HG02852 (cell line): ENCODE measurements around the gene CCNE1.
A peak's percentile ranks its signal among the peaks of the same experiment; 100 is the strongest.

Experiments used
- ATAC-seq: cut with Tn5 transposase; IDR thresholded peaks from one replicate; pipeline ENCODE4 v1.9.1; 2021; ENCODE audit warnings: mild to moderate bottlenecking, moderate library complexity; ENCODE audit not compliant: unreplicated experiment

CCNE1 gene

GRCh38 chr19:29841559-29842367, 30.0 kb downstream of the CCNE1 start:
- ATAC-seq, result no peak

DNA sequence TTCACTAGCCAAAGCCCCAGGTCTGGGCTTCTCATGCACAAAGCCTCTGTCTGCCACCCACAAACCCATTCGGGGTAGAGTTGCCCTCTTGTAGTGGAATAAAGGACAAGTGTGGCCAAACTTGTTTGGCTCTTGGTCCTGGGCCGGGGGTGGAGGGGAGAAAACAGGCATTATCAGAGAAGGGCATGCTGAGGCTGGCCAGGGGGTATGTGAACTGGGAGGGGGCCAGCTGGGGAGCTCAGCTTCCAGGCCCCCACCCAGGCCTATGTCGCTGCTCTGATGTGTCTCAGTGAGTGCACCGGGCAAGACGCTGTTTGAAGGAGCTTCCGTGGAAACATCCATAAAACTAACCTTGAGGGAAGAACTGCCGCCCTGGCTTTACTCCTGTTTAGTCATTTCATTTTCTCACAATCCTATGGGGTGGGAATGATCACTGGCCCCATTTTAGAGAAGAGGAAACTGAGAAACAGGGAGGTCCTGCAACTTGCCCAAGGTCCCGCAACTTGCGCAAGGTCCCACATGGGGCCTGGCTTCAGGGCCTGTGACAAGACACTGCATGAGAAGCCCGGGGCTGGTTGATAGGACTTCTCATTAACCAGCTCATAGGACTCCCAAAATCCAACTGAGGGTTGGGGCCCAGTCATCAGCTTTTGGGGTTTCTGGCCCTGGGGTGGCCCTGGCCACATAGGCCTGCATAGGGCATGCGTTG, 30.8 kb downstream of the CCNE1 start:
- ATAC-seq, result no peak

GRCh38 chr19:29843180-29844051, 31.6 kb downstream of the CCNE1 start:
- no peak for ATAC-seq

- peak; percentile 69 for ATAC-seq
These were observed 33.2 kb downstream of the CCNE1 start for GRCh38 chr19:29844891-29845573.

DNA sequence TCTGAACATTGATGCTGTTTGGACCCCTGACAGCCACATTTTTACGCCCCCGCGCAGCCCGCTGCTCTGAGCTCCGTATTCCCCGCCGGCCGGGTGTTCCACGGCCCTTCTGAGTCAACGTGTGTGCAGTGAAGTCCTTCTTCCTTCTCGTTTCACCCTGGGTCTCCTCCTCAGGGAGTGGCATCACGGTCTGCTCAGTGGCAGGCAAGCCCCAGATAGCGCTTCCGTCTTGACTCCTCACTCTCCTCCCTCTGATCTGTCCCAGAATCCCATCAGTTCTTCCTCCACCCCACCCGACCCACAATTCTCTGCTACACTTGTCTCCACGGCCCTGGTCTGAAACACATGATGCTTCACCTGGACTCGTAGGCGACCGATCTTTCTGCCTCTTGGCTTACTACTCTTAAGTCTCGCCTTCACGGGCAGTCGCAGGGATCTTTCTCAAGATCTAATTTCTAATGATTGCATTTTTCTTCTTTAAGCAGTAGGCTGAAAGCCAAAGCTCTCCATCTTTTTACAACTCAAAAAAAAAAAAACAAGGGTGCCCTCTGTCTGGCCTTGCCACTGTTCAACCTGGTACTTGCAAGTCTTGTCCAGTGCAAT, 33.9 kb downstream of the CCNE1 start:
- ATAC-seq, result peak; percentile 1

DNA sequence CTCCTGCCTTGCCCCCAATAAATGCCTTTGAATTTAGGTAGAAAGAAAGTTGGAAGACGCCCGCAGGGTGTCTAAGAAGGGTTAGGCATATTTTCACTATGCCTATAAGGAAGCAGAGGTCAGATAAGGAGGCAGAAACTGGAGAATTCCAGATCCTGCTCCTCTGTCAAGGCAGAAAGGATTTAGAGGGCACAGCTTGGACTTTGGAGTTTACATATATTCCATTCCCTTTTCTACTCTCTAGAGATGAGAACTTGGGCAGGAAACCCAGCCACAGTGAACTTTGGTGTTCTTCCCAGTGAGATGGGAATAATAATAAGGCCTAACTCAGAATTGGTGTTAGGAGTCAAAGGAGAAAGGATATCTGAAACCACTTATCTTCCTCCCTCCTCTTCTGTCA, 37.4 kb downstream of the CCNE1 start:
- ATAC-seq, result no peak

GRCh38 chr19:29850482-29850881, 38.7 kb downstream of the CCNE1 start:
- ATAC-seq, result no peak

DNA sequence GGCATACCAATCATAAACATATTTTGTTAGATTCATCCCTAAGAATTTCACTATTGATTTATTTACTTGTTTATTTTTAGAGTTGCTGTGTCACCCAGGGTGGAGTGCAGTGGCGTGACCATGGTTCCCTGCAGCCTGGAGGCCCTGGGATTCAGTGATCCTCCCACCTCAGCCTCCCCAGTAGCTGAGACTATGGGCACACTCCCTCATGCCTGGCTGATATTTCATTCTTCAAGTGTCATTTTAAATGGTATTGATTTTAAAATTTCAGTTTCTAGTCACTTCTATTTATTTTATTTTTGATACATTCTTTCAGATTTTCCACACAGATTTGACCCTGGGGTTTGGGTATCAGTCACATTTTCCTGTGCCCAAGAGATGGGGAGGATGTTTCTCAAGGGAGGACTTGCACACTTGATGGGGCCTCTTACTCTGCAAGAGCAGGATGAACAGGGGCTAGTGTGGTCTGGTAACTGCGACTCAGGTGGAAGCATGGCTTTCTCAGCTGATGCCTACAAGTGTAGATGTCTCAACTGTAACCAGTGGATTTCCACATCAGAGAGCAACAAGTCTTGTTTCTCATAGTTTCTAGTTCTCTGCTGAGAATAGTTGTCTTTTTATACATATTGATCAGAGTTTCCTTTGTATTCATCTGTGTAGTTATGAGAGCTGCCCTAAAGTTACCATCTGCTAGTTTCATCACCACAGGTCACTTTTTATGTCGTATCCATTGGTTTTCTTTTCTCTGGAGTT, 40.2 kb downstream of the CCNE1 start:
- peak; percentile 90 for ATAC-seq

DNA sequence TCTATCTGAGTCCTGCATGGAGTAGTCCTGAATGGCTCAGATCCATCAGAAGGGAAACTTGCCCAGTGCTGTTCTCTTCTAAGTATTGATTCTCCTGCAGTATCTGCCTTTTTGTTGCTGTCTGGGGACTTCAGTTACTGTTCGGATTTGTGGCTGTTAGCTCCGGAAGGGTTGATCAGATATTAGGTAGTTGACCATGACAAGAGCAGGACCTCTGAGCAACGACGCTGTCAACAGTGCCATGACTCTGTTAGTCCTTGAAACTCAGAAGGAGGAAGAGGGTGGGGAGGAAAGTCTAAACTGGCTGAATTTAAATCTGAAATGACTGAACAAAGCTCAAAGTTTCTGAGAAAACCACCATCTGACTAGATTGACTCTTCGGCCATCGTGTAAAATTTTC, 42.2 kb downstream of the CCNE1 start:
- ATAC-seq, result no peak

DNA sequence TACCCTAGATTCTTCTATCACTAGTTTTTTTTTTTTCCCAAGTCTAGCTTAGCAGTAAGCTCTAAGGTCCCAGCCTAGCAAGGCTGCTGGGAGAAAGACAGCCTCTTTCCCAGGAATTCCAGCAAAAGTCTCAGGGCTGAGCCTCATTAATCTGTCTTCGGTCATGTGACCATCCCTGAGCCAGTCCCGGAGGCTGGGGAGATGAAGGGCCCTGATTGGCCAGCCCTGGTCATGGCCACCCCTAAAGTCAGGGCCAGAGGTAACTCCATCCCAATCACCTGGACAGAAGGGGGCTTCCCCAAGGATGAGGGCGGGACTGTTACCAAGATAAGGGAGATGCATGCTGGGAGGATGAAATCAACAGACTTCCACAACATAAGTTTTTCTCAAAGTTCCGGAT, 43.3 kb downstream of the CCNE1 start:
- no peak for ATAC-seq

GRCh38 chr19:29855741-29856500, 44.1 kb downstream of the CCNE1 start:
- no peak for ATAC-seq

DNA sequence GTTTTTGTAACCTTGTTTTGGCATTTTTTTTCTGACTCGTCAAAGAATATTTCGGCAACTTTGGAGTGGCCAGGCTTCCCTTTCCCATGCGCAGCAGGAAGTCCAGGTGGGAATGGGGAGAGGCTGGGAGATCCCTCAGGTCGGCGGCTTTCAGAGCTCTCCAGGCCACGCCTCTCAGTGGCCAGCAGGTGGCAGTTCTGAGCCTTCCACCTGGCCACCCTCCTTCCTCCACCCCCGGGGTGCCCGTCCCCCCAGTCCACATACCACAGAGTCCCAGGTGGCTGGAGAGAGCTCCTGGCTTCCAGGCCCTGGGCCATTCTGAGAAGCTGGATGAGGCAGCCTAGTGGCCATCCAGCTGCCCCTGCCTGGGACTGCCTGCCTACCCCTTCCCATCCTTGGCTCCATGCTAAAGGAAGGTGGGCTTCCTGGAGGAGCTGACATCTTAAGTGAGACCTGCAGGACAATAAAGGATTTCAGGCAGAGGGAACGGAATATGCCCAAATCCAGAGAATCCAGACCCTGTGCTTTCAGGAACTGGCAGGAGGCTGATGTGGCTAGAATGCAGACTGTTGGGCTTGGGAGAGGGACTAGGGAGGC, 46.3 kb downstream of the CCNE1 start:
- no peak for ATAC-seq

- ATAC-seq, result no peak
These were observed 46.8 kb downstream of the CCNE1 start for GRCh38 chr19:29858621-29859020.

DNA sequence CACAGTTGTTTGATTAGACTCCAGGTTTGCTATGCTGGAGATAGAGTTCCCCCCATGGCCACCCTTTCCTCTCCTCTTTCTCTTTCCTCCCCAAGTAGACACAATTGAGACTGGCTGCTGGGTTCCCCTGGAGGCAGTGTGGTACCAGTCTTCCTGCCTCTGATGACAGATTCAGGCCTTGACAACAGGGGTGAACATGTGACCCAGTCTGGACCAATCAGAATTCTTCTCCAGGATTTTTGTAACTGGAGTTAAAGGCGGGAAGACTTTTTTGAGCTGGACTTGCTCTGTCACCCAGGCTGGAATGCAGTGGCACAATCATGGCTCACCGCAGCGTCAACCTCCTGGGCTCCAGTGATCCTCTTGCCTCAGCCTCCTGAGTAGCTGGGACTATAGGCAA, 48.7 kb downstream of the CCNE1 start:
- ATAC-seq, result no peak

DNA sequence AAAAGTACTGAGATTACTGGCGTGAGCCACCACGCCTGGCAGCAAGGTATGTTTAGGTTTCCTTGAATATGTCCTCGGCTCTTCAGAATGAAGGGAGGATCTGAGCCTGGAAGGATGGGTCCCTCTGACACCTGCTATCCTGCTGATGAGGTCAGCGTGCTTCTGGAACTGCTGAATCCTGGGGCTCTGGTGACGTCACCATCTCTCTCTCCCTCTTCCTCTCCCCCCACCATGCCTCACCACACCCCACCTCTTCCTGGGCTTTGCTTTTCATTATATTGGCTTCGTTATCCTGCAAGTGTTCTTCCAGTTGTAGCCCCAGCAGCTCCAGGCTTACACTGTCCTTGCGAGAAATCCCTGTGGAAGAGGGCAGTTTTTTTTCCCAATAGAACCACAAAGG, 49.8 kb downstream of the CCNE1 start:
- no peak for ATAC-seq

- ATAC-seq, result no peak
These were observed 54.2 kb downstream of the CCNE1 start for GRCh38 chr19:29866011-29866410.

GRCh38 chr19:29867984-29868383, 56.2 kb downstream of the CCNE1 start:
- ATAC-seq, result no peak

DNA sequence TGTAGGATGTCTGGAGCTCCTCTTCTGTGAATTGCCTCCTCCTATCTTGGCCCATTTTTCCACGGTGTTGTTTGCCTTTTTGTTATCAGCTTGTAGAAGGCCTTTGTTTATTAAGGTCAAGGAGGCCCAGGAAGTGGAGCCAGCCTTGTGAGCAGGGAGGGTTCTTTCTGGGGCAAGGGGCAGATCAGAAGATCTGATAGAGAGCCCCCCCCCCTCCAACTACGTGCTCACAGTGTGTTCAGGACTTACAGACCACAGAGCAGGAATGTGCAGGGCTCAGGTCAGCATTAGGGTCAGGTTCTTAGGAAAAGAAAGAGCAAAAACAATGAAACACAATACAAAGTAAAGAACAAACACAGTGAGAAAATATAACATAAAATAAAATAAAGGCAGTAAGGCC, 59.4 kb downstream of the CCNE1 start:
- ATAC-seq, result no peak
